ENCODE measurements around the gene CHKA. TPM values are rescaled to one million over a fixed set of nuclear protein-coding genes. Genes with fewer than 3 reads are reported as not detected.
A peak's percentile ranks its signal among the peaks of the same experiment; 100 is the strongest.

CHKA gene
- polyA plus RNA-seq, 12 donors = 10.7 to 43.3 (median 22.1) TPM; not detected in 1

DNA sequence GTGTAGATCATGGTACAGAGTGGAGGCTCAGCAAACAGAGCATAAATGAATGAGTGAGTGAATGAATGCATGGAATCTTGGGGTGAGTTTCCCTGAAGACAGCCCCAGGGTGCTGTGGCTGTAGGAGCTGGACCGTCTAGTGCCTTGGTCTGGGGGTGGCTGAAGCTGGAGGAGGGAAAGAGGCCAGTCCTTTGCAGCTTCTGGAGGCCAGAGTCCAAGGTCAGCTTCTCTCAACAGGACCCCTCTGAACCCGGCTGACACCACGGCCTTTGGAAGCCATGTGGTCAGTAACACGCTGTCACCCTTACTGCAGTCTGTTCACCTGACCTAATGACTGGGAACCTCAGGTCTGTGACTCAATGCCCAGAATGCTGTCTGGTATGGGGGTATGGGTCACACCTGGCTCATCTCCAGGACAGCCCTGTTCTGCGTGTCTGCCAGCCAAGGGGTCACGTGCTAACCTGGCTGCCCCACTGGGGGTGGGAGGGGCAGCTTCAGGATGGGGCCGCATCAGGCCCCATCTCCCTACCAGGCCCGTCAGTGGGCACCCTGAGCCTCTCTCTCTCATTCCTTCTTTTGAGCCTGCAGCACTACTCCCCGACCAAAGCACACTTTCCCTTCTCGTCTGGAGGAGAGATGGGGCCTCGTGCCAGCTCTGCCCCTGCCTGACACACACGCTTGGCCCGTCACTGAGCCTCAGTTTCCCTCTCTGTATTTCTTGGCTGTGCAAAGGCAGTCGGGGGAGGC is 24.1 kb upstream of the CHKA start:
- DNase-seq = no peak

DNA sequence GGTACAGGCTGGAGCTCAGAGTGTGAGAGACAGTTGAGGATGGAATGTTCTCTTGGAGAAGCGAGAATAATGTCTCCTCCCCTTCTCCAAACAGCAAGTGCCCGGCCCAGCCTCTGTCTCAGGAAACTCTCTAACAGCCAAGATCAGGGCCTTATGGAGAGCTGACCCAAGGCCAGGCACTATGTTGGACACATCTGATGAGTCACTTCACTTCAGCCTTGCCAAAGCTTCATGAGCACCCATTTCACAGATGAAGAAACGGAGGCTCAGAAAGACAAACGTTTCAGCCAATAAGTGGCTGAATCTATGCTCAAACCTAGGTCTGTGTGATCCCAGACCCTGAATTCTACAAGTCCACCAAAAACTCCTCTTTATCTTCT is 22.1 kb upstream of the CHKA start:
- DNase-seq = no peak

DNA sequence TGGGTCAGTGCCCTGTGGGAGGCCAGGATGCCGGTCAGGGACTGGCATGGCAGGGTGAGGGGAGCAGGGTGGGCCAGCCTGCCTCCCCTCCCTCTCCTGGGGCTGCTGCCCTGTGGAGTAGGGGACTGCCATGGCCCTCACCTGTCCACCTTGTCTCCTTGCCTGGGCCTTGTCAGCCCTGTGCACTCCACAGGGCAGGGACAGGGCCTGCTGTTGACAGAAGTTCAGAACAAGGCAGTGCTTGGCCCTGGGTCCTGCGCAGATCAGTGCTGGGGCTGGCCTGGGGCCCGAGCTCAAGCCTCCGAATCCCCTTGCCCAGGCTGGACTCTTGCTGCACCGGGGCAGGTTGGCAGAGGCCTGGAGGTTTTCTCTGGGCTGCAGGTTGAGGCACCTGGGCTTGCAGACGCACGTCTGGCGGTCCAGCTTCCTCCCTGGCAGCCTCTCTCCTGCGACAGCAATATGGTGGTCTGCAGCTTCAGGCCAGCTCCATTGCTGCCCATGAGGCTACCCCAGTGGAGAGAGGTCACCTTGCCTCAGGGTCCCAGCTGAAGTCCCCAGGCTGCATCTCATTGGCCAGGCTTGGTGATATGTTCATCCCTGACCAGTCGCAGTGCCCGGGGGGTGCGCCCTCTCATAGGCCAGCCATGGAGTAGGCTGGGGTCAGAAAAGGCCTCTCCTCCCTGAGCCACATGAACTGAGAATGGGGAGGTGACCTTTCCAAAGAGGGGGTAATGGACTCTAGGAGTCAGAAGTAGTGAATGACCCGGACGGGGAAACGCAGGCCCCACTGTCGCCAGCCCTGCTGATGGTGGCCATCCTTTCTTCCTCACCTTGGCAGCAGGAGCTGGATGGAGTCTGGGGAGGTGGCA is 21.5 kb upstream of the CHKA start:
- DNase-seq = no peak

DNA sequence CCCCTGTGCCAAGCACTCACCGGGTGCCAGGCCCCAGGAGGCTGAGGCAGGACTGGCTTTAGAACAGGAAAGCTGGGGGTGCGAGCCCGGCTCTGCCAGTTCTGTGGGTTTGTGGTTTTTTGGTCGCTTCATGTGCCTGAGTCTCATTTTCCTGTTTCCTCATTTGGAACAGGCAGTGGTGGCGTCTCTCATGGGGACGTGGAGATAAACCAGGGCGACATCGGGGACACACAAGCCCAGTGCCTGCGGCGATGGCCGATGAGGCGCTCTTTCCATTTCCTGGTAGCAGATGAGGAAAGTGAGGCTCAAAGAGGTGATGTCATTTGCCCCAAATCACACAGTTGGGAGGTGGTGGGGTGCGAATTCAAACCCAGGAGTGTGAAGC is 20.8 kb upstream of the CHKA start:
- no peak for DNase-seq

DNA sequence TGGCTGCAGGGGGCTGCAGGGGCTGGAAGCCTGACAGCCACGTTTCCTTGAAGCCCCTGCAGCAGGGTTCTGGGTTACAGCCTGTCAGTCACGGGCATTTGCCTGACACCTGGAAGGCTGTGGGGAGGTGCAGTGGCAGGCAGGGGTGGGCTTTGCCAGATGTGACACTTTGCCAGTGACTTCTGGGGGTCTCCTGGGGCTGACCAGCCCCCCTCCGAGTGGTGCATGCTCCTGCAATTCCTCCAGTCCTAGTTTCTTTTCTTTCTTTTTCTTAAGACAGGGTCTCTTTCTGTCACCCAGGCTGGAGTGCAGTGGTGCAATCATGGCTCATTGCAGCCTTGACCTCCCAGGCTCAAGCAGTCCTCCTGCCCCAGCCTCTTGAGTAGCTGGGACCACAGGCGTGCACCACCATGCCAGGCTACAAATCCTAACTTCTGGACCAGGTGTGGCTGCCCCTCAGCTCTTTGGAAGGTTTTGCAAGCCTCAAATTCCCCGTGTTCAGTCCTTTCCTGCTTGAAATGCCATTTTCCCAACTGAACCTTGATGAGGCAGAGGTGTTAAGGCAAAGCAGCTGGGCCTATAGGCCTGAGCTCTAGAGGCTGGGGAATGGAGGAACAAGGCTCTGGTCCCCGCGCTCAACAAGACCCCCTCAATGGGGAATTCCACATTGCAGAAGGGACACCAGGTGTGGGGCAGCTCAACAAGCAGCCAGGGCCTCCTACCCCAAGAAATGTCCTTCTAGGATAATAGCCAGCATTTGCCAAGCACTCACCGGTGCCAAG is 20.2 kb upstream of the CHKA start:
- DNase-seq = no peak

DNA sequence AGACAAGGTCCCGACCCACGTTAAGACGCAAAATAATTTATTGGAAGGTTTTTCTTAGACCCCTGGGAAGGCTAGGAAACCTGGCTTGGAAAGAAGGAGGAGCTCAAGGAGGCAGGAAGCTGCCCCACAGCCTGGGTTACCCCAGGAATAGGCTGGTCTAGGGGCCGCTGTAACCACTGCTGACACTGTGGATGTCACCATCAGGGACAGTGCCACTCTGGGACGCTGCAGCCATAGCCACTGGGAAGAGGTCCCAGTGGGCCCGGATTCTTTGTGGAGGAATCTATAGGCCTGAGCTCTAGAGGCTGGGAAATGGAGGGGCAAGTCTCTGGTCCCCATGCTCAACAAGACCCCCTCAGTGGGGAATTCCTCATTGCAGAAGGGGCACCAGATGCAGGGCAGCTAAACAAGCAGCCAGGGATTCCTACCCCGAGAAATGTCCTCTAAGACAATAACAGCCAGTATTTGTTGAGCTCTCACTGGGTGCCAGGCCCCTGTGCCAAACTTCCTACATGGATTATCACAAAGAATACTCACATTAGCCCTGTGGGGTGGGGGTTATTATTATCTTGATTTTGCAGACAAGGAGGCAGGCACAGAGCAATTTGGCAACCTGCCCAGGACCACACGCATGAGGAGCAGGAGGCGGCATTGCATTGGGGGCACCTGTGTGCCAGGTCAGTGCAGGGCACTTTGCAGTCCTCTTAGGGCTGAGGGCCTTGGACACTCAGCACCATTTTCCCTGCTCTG is 19.5 kb upstream of the CHKA start:
- no peak for DNase-seq

DNA sequence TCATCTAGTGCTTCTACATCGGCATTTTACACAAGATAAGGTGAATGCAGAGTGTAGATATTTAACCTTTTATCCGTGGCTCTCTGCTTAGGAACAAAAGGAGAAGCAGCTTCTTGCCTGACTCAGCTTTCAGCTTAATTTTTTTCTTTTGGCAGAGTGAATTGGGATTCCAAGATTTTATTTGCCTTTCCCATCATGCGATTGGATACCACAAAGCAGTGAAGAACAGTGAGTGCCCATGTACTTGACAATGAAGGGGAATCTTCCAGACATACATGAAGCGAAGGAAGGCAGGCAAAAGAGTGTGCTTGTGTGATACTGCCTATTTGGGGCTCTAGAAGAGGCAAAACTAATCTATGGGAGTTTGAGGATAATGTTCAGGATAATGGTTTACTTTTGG is 17.0 kb upstream of the CHKA start:
- no peak for DNase-seq

DNA sequence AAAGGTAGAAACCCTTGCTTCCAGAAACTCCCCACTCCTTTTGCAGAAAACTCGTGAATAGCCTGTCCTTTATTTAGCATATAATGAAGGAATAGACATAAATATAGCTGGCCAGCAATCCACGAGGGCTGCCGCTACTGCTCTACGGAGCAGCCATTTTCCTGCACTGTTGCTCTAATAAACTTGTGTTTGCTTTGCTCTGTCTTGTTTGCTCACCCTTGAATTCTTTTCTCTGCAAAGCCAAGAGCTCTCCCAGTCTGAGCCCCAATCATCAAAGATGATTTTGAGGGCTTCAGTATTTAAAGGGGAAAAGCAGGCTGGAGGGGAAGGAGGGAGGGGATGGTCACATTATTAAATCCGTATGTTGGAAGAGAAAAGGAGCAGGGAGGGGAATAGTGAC is 16.6 kb upstream of the CHKA start:
- DNase-seq = no peak

DNA sequence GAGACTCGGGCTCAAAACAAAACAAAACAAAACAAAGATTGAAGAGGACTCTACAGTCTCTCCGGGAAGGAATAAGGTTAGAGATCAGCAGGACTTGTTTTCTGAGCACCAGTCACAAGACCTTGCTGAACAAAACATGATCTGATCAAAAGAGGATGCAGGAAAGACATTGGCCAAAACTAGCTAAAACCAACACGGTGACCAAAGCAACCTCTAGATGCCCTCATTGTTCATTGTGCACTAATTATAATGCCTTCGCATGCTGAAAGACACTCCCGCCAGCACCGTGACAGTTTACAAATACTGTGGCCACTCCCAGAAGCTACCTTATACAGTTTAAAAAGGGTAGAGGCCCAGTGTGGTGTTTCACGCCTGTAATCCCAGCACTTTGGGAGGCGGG is 15.7 kb upstream of the CHKA start:
- DNase-seq = no peak

DNA sequence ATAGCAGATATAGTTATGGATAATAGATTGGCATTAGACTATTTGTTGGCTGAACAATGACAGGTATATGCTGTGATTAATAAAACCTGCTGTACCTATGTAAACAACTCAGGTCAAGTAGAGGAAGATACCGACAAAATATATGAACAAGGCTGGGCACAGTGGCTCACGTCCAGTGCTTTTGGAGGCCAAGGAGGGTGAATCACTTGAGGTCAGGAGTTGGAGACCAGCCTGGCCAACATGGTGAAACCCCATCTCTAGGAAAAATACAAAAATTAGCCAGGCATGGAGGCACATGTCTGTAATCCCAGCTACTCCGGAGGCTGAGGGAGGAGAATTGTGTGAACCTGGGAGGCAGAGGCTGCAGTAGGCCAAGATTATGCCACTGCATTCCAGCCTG is 14.0 kb upstream of the CHKA start:
- no peak for DNase-seq

DNA sequence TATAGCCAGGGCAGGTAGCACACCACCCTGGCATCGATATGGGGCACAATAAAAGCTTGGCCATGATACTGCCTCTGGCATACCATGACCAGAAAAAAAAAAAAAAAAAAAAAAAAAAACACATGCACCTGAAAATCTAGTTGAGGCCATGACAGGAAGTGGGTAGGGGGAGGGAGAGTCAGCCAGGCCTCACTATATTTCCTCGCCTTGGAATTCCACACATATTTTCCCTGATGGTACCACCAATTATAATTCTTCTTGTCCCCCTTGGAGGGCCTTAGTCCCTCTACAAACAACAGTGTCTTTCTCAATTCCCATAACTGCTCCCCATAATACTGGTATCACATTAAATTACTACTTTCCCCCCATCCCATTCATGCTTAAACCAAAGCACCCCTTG is 12.6 kb upstream of the CHKA start:
- no peak for DNase-seq

DNA sequence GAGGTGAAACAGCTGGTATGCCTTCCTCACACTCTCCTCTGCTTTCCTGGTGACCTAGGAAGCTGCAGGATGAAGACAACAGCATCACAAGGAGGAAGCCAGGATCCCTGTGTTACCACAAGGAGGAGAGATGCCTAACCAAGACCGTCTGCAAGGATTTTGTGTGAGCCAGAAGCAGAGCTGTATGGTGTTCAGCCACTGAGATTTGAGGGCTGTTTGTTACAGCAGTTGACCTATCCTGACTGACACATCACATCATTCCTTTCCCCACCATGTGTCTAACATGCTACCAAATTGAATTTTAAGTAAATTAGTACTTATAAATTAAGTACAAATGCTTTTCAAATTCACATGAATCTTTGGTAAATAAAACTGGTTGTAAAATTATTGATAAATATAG is 8.9 kb upstream of the CHKA start:
- no peak for DNase-seq

DNA sequence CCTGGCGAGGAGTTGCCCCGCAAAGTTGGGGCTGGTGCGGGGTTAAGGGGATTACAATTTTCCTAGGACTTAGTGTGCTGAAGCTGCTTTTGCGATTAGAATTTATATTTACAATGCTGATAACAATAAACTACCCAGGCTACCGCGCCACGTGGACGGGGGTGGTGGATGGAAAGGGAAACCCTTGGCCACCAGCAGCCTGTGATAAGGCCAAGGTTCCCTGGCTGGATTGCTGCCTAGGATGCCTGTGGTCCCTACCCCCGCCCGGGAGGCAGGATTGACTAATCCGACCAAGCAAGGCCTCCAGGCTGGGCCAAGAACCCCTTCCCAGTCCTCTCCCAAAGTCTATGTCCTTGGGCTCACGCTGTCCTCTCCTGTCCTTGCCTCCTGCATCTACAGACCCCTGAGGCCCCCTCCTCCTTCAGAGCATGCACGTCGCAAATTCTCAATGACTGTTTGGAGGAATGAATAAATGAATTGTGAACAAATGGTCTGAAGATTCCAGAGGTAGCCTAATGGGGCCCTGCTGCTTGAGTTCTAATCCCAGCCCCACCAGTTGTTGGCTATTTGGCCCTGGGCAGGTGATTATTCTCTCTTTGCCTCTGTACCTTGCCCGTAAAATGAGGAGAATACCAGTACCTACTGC is 7.6 kb upstream of the CHKA start:
- DNase-seq = no peak

DNA sequence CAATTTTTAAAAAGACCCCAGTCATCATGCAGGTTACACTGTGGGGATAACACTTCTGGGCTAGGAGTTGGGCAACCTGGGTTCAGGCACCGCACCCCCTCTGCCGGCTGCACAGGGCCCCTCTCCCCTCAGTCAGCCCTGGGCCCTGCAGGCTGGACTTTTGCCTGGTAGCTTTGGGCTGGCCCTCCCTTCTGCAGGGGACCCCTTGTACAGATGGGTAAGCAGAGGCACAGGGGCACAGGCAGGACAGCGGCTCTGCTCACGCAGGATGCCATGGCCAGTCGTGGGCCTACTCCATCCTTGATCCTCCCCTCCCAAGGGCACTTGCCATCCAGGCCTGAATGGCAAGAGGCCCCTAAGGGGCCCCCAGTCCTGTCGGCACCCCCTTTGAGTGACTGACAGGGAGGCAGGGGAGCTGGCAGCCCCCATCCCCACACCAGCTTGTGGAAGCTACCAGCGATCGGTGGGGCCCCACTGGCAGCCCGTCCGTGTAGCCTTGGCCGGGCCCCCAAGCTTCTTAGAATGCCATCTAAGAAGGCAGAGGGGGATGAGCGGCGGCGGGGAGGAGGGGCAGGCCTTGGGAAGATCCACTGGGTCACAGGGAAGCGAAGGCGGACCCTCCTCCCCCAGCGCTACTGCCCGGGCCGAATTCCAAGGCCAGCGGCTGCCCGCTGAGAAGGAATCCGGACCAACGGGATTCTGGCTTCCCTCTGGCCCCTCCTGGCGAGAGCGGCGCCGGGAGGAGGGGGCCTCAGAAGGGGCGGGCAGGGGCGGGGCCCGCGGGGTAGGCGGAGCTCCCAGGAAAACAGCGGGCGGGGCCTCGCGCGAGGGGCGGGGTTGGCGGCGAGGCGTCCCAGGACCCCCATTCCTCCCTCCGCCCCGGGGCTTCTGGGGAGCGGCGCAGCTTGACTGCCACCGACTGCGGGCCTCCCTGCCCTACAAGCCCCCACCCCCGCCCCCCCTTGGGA is 6.8 kb upstream of the CHKA start:
- peak; percentile 73 for DNase-seq

DNA sequence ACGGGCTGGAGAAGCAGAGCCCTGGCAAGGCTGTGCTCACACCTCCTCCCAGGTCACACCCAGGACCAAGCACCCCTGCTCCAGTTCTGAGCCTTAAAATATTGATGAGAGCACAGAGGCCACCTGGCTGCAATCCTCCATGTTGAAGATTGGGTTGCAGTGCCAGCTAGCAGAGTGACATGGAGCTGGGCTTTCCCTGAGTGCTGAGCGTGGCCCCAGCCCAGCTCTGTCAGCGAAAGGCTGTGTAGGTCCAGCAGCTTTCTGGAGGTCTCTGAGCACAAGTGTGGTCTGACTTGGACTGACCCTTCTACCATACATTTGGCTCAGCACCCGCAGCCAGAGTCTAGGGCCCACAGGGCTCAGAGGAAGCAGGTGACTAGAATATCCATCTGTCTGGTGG is 4.0 kb upstream of the CHKA start:
- DNase-seq = no peak

DNA sequence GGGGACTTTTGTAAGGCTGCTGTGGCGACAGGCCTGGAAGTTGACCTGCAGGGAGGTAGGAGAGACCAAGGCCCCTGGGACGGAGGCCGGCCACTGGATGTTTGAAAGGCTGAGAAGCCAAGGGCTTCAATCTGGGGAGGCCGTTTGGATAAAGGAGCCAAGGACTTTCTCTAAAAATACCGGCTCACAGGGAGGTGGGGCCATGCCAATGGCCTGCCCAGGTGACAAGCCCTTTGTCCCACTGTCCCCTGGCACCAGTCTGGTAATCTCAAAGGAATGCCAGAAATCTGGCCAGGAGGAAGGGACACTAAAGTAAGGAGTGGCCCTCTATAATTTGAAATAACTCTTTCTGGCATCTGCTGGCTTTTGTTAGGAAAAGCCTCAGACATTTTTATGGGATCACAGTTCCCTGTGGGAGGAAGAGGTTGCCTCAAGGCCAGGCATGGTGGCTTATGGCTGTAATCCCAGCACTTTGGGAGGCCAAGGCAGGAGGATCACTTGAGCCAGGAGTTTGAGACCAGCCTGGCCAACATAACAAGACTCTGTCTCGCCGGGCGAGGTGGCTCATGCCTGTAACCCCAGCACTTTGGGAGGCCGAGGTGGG is 1.9 kb upstream of the CHKA start:
- DNase-seq = no peak

DNA sequence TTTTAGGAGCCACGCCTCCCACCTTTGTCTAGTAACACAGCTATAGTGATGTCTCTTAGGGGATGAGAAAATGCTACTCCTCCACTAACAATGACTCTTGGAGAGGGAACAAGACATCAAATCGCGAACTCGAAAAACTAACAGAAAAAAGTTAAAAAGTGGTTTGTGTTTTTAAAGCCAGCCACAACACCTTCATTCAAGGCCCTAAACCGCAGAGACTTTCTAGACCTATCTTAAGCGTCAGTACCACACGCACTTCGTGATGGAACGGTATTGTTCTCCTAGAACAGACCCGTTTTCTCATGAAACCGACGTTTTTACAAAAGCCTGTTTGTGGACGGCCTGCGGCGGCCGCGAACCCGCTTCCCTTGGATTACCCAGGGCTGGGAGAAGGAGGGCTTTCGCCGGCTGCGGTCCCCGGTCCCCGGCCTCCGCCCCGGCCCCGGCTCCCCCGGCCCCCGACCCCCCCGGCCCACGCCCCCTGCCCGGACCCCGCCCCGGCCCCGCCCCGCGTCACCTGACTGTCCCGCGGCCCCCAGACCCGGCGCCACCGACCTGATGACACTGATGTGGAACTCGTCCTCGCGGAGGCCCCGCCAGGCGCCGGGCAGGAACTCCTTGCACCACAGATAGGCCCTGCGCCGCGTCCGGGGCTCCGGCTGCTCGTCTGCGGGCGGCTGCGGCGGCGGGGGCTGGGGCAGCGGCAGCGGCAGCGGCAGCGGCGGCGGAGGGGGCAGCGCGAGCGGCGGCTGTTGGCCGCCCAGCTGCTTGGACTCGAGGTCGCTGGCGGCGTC is 718 bp downstream of the CHKA start:
- no peak for DNase-seq

DNA sequence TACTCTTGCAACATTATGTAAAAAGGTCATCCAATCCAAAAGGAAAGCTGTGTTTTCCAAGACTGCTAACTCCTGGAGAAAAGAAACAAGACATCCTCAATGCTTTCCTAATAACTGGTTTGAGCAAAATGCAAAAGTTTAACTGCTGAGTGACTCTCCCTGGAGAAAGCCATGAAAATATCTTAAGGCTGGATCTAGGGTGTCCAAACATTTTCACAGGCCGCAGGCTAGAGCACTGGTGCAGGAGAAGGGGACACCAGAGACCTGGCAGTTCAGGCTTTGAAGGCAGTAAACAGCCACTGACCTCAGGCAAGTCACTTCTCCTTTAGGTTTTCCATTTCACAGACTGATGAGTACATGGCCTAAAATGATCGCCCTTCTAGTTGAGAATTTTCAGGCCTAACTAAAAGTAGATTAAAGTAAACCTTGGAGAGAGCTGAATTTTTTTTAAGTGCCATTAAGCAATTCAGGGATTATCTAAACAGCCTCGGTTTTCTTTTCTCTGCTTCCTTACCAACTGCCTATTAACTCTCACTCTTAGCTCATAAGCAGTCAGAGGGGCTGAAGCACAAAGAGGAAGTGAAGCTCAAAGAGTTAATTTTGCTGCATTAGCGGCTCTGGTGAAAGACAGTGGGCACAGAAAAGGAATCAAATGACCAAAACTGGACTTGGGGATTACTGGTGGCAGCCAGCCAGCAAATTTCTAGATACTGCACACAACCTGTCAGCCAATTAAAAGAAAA is 2.3 kb downstream of the CHKA start:
- DNase-seq = no peak

Data from muscle of arm (tissue), 12 donors.